IMR-90 (cell line): ENCODE data around the gene ZBTB39. TPM values are rescaled to one million over a fixed set of nuclear protein-coding genes. Genes with fewer than 3 reads are reported as not detected.

ENCODE experiments used
- ATAC-seq: fragments of 200-7000 bp; cut with Tn5 transposase; 2 replicates; pipeline ENCODE4 v1.9.1; 2020; ENCODE audit warnings: low read depth, mild to moderate bottlenecking, moderate library complexity
- BruUV-seq: library from RNA; stranded (reverse); fragments of 400-500 nt; replicated peaks from 2 replicates; lab custom pipeline; 2021; lab: Mats Ljungman, UMichigan
- CTCF ChIA-PET: fragments of 300-600 bp; formaldehyde crosslinking; extraction: SDS; loops from one replicate; lab custom pipeline; 2021; ENCODE audit warnings: antibody characterized with exemption; lab: Yijun Ruan, JAX
- POLR2A ChIA-PET: fragments of 300-600 bp; sonication (Branson Sonifier 250); formaldehyde crosslinking; loops from one replicate; lab custom pipeline; 2022; ENCODE audit warnings: antibody characterized with exemption; ENCODE audit not compliant: unreplicated experiment; lab: Charles Lee
- DNase-seq: peaks from one replicate; pipeline ENCODE4 v3.0.0; 2013
- H2AFZ ChIP-seq: replicated peaks from 2 replicates; pipeline ENCODE3; 2013; ENCODE audit warnings: low read length, mild to moderate bottlenecking; ENCODE audit not compliant: poor library complexity
- H2AK5ac ChIP-seq: 2 replicates; pipeline ENCODE4 v1.6.1; 2013; ENCODE audit warnings: low read depth, low read length, inconsistent platforms
- H2AK9ac ChIP-seq: replicated peaks from 2 replicates; pipeline ENCODE3; 2013; ENCODE audit warnings: mild to moderate bottlenecking, low read depth, low read length, moderate library complexity; ENCODE audit not compliant: poor library complexity
- H2BK120ac ChIP-seq: 2 replicates; pipeline ENCODE4 v1.6.1; 2013; ENCODE audit warnings: low read depth, low read length, inconsistent platforms
- H2BK15ac ChIP-seq: 3 replicates; pipeline ENCODE4 v1.6.1; 2013; ENCODE audit warnings: low read depth, low read length, inconsistent platforms
- H2BK20ac ChIP-seq: 2 replicates; pipeline ENCODE4 v1.6.1; 2013; ENCODE audit warnings: low read depth, mild to moderate bottlenecking, inconsistent platforms, low read length, moderate library complexity
- H2BK5ac ChIP-seq: 2 replicates; pipeline ENCODE4 v1.6.1; 2013; ENCODE audit warnings: mild to moderate bottlenecking, low read depth, low read length, inconsistent platforms; ENCODE audit not compliant: poor library complexity, severe bottlenecking
- H3K14ac ChIP-seq: replicated peaks from 2 replicates; pipeline ENCODE4 v1.6.1; 2013; ENCODE audit warnings: low read depth, low read length, inconsistent platforms
- H3K18ac ChIP-seq: 2 replicates; pipeline ENCODE4 v1.6.1; 2013; ENCODE audit warnings: low read depth, low read length, control low read depth
- H3K23ac ChIP-seq: 2 replicates; pipeline ENCODE4 v1.6.1; 2013; ENCODE audit warnings: low read depth, low read length, inconsistent platforms
- H3K27ac ChIP-seq: 2 replicates; pipeline ENCODE4 v1.5.1; 2013; ENCODE audit warnings: mild to moderate bottlenecking, control low read depth, low read length; ENCODE audit not compliant: insufficient read depth
- H3K27me3 ChIP-seq: 2 replicates; pipeline ENCODE4 v1.6.1; 2013; ENCODE audit warnings: low read length; ENCODE audit not compliant: control insufficient read depth, insufficient read depth
- H3K36me3 ChIP-seq: 2 replicates; pipeline ENCODE4 v1.6.1; 2013; ENCODE audit warnings: low read length, mixed read lengths; ENCODE audit not compliant: control insufficient read depth, insufficient read depth
- H3K4ac ChIP-seq: 2 replicates; pipeline ENCODE4 v1.6.1; 2013; ENCODE audit warnings: low read depth, low read length, inconsistent platforms
- H3K4me1 ChIP-seq: 2 replicates; pipeline ENCODE4 v1.6.1; 2013; ENCODE audit warnings: low read length, mixed read lengths; ENCODE audit not compliant: control insufficient read depth, insufficient read depth
- H3K4me2 ChIP-seq: 2 replicates; pipeline ENCODE4 v1.6.1; 2013; ENCODE audit warnings: low read depth, mild to moderate bottlenecking, control low read depth, low read length, moderate library complexity
- H3K4me3 ChIP-seq: 2 replicates; pipeline ENCODE4 v1.5.1; 2013; ENCODE audit warnings: low read depth, mild to moderate bottlenecking, control low read depth, low read length, moderate library complexity; ENCODE audit not compliant: insufficient read depth
- H3K56ac ChIP-seq: 2 replicates; pipeline ENCODE4 v1.6.1; 2013; ENCODE audit warnings: low read length, inconsistent platforms; ENCODE audit not compliant: insufficient read depth; ENCODE audit errors: extremely low read depth
- H3K79me1 ChIP-seq, 2 experiments: 2 replicates each; pipeline ENCODE4 v1.6.1; 2013; ENCODE audit warnings: low read length in 2 of 2, inconsistent platforms in 1 of 2, low read depth in 1 of 2
- H3K9ac ChIP-seq: 2 replicates; pipeline ENCODE4 v1.6.1; 2013; ENCODE audit warnings: low read depth, low read length, control low read depth
- H3K9me1 ChIP-seq: 2 replicates; pipeline ENCODE4 v1.6.1; 2013; ENCODE audit warnings: low read length, inconsistent platforms; ENCODE audit not compliant: insufficient read depth
- H3K9me3 ChIP-seq: 2 replicates; pipeline ENCODE4 v1.6.1; 2013; ENCODE audit warnings: low read length; ENCODE audit not compliant: control insufficient read depth, insufficient read depth
- H4K20me1 ChIP-seq: 2 replicates; pipeline ENCODE4 v1.6.1; 2013; ENCODE audit warnings: low read length, inconsistent platforms; ENCODE audit not compliant: insufficient read depth
- H4K5ac ChIP-seq: 2 replicates; pipeline ENCODE4 v1.6.1; 2013; ENCODE audit warnings: mild to moderate bottlenecking, low read depth, low read length, control low read depth
- H4K8ac ChIP-seq, 2 experiments: 2 replicates each; pipeline ENCODE4 v1.6.1; 2013; ENCODE audit warnings: low read depth in 2 of 2, low read length in 2 of 2, control low read depth in 1 of 2, inconsistent platforms in 1 of 2
- H4K91ac ChIP-seq: 2 replicates; pipeline ENCODE4 v1.6.1; 2013; ENCODE audit warnings: low read depth, low read length, inconsistent platforms; ENCODE audit not compliant: insufficient read depth
- MXI1 ChIP-seq: IDR thresholded peaks from 2 replicates; pipeline ENCODE4 v1.6.1; 2012; ENCODE audit warnings: low read depth, mild to moderate bottlenecking, low read length, moderate library complexity, borderline replicate concordance
- NFE2L2 ChIP-seq: fragments of 150-350 bp; IDR thresholded peaks from 2 replicates; pipeline ENCODE4 v1.6.1; 2016; ENCODE audit warnings: low read depth, mild to moderate bottlenecking, low read length
- SMC3 ChIP-seq: fragments of 150-350 bp; IDR thresholded peaks from 2 replicates; pipeline ENCODE4 v1.6.1; 2016; ENCODE audit warnings: low read depth, mild to moderate bottlenecking, antibody characterized with exemption, low read length, moderate library complexity
- WGBS, 2 experiments: methylation state at CpG; one replicate each; pipeline versions ENCODE4 v1.1.5 to v1.1.7; 2013; ENCODE audit warnings: missing lambda C conversion rate in 2 of 2; ENCODE audit not compliant: insufficient read length in 1 of 2; ENCODE audit errors: extremely low coverage in 2 of 2; 5-methylcytosine and 5-hydroxymethylcytosine counted together
- dilution Hi-C: fragments of 300-500 bp; cut with HindIII; formaldehyde crosslinking; loops from one replicate; pipeline ENCODE4 v1.14.3; 2018; ENCODE audit warnings: low sequenced_read_pairs; ENCODE audit not compliant: unreplicated experiment
- in situ Hi-C: fragments of 300-500 bp; cut with MboI; formaldehyde crosslinking; loops from 3 replicates; pipeline ENCODE4 v1.14.3; 2019; ENCODE audit warnings: low sequenced_read_pairs, inconsistent platforms, mixed read lengths
- intact Hi-C: fragments of 100-400 bp; cut with micrococcal nuclease; formaldehyde crosslinking; loops from 2 replicates; pipeline ENCODE4 v1.10.0; 2022
- polyA plus RNA-seq, 3 experiments: library from polyadenylated mRNA; depleted of rRNA; stranded (reverse); fragments of >200 nt; gene quantifications; 2 replicates each; pipeline ENCODE4 v1.2.3, GENCODE V29; 2012; ENCODE audit warnings: low replicate concordance in 1 of 3
- total RNA-seq: library from RNA; depleted of rRNA; stranded (reverse); fragments of >200 nt; gene quantifications from 2 replicates; pipeline ENCODE4 v1.2.3, GENCODE V29; 2012
- TF ChIP-seq, protein P1 (sequence below): conservative IDR thresholded peaks from 2 replicates; pipeline ENCODE4 v1.5.1; 2012; ENCODE audit warnings: mild to moderate bottlenecking, low read depth, low read length, improper control_type of control experiment

ZBTB39 gene
- total and polyA plus RNA-seq, 2 of the 4 experiments (the other 2 are of a cell fraction): 4.0 to 5.2 TPM

DNA sequence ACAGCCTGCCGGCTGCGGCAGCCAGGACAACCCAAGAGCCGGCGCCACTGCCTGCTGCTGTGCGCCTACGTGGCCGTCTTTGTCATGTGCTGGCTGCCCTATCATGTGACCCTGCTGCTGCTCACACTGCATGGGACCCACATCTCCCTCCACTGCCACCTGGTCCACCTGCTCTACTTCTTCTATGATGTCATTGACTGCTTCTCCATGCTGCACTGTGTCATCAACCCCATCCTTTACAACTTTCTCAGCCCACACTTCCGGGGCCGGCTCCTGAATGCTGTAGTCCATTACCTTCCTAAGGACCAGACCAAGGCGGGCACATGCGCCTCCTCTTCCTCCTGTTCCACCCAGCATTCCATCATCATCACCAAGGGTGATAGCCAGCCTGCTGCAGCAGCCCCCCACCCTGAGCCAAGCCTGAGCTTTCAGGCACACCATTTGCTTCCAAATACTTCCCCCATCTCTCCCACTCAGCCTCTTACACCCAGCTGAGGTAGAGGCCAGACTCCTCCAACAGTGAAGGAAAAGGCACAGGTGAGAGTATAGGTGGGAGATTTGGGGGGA, 10.3 kb downstream of the ZBTB39 start (continued):
- TF ChIP-seq, protein P1, sequence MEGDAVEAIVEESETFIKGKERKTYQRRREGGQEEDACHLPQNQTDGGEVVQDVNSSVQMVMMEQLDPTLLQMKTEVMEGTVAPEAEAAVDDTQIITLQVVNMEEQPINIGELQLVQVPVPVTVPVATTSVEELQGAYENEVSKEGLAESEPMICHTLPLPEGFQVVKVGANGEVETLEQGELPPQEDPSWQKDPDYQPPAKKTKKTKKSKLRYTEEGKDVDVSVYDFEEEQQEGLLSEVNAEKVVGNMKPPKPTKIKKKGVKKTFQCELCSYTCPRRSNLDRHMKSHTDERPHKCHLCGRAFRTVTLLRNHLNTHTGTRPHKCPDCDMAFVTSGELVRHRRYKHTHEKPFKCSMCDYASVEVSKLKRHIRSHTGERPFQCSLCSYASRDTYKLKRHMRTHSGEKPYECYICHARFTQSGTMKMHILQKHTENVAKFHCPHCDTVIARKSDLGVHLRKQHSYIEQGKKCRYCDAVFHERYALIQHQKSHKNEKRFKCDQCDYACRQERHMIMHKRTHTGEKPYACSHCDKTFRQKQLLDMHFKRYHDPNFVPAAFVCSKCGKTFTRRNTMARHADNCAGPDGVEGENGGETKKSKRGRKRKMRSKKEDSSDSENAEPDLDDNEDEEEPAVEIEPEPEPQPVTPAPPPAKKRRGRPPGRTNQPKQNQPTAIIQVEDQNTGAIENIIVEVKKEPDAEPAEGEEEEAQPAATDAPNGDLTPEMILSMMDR: no peak

DNA sequence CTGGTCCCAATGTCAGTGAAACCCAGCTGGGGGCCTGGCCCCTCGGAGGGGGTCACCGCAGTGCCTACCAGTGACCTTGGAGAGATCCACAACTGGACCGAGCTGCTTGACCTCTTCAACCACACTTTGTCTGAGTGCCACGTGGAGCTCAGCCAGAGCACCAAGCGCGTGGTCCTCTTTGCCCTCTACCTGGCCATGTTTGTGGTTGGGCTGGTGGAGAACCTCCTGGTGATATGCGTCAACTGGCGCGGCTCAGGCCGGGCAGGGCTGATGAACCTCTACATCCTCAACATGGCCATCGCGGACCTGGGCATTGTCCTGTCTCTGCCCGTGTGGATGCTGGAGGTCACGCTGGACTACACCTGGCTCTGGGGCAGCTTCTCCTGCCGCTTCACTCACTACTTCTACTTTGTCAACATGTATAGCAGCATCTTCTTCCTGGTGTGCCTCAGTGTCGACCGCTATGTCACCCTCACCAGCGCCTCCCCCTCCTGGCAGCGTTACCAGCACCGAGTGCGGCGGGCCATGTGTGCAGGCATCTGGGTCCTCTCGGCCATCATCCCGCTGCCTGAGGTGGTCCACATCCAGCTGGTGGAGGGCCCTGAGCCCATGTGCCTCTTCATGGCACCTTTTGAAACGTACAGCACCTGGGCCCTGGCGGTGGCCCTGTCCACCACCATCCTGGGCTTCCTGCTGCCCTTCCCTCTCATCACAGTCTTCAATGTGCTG, 11.0 kb downstream of the ZBTB39 start:
- intact Hi-C loops (no loop called here), in situ Hi-C loops (loop anchor here (25.0 kb wide), 1 partner anchor 483 kb away; the partner anchor contains the start of gene RBMS2), dilution Hi-C loops (no loop called here)
- Histone ChIP-seq H3K4ac (no peak overlapping the region), H2AK9ac (no peak overlapping the region), H3K56ac (no peak overlapping the region), H2AK5ac (no peak overlapping the region), H4K8ac (no peak overlapping the region), H3K79me1 (peaks cover 4 to 26% of the 10 kb centered on the region in 2 experiments; a peak in 3 of 4 replicates), H3K36me3 (peaks cover 17% of the 10 kb centered on the region), H3K9me3 (no peaks in the 10 kb centered on the region), H3K4me1 (no peaks in the 10 kb centered on the region; the same call in 1 of the 2 replicates), H3K23ac (no peak overlapping the region), H2BK5ac (no peak overlapping the region), H3K27ac (no peak overlapping the region), H3K9me1 (peaks cover 13% of the 10 kb centered on the region), H2BK20ac (no peak overlapping the region), H3K27me3 (no peaks in the 10 kb centered on the region), H4K91ac (no peak overlapping the region), H3K14ac (no peak overlapping the region), H4K20me1 (peaks cover 19% of the 10 kb centered on the region), H4K5ac (no peak overlapping the region), H2AFZ (peak overlapping the region; percentile 53), H2BK15ac (no peak overlapping the region), H3K4me2 (no peak overlapping the region), H3K9ac (no peak overlapping the region), H3K18ac (no peak overlapping the region), H3K4me3 (no peak overlapping the region), H2BK120ac (no peak overlapping the region)
- no peak for ATAC-seq
- BruUV-seq: no TSS peak
- TF ChIP-seq MXI1 (no peak), NFE2L2 (no peak), SMC3 (no peak)
- CTCF ChIA-PET: no interaction called here
- DNase-seq: no peak
- 98% methylated on average over 11 of the region's 26 CpGs; no CpG with 5 or more reads in 1 of the 2 experiments for WGBS, 2 experiments
- POLR2A ChIA-PET: no interaction called here
